ENCODE measurements around the gene COX7B2.

COX7B2 gene

DNA sequence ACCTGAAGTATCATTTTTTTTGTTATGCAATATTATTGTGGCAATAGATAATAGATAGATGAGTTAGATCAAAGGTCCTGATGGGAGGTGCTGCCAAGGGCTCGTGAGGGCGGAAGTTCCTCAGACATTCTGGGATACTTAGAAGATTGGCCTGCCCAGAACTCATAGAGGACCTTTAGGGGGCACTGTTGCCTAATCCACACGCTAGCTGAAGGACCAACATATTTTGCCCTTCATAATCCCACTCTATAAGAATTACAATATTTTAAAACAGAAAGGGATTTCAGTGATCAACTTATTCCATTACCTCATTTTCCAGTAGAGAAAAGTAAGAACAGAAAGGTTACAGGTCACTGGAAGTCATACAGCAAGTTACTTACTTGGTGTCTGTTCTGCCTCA lies 22.9 kb upstream of the COX7B2 start:
- Mint-ChIP-seq H3K9me3 (no peaks in the 10 kb centered on the region), H3K4me1 (ENCODE audit: low read depth) (no peaks in the 10 kb centered on the region), H3K36me3 (ENCODE audit: low read depth) (no peaks in the 10 kb centered on the region), H3K4me3 (no peak overlapping the region), H3K27ac (no peak overlapping the region), H3K27me3 (ENCODE audit: low read depth) (no peaks in the 10 kb centered on the region)
- DNase-seq (ENCODE audit: low spot score): no peak

DNA sequence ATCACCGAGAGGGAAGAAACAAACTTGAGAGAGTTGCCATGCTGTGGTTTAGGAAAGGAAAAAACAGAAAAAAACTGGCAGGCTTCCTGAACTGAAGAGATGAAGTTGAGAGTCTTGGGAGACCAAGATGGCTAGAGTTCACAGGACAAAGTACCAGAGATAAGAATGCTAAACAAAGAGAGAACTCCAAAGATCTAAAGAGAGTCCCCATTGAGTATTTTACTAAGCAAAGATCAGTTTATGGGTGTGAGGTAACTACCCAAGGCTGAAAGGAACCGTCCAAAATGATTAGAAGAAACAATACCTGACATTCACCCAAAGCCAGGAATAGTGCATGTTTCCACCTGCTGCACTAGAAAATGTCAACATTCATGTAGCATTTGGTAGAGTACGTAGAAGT lies 21.8 kb upstream of the COX7B2 start:
- H3K9me3 Mint-ChIP-seq: no peaks in the 10 kb centered on the region

DNA sequence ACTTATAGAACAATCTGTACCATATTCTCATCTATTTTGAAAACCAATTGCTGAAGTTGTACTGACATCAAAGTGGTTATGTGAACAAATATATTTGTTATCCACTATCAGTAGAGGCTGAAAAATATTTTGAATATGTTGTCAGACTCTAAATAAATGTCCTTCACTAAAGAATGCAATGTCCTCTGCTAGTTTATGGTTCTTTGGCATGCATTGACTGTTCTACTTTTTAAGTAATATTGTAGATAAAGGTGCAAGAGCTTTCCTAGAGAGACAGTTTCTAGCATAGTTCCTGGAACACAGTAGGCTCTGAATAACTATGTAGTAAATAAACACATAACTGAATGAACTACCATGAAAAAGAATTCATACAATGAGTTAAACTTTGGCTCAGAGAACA lies 18.2 kb upstream of the COX7B2 start:
- no peak overlapping the region for H3K4me3 Mint-ChIP-seq
- H3K27me3 Mint-ChIP-seq (ENCODE audit: low read depth): no peaks in the 10 kb centered on the region
- H3K27ac Mint-ChIP-seq: no peak overlapping the region

More for the DNA sequence above, 21.8 kb upstream of the COX7B2 start:
- Mint-ChIP-seq H3K27me3 (ENCODE audit: low read depth) (no peaks in the 10 kb centered on the region), H3K4me3 (no peak overlapping the region), H3K36me3 (ENCODE audit: low read depth) (no peaks in the 10 kb centered on the region), H3K27ac (no peak overlapping the region), H3K4me1 (ENCODE audit: low read depth) (no peaks in the 10 kb centered on the region)
- no peak for DNase-seq (ENCODE audit: low spot score)

DNA sequence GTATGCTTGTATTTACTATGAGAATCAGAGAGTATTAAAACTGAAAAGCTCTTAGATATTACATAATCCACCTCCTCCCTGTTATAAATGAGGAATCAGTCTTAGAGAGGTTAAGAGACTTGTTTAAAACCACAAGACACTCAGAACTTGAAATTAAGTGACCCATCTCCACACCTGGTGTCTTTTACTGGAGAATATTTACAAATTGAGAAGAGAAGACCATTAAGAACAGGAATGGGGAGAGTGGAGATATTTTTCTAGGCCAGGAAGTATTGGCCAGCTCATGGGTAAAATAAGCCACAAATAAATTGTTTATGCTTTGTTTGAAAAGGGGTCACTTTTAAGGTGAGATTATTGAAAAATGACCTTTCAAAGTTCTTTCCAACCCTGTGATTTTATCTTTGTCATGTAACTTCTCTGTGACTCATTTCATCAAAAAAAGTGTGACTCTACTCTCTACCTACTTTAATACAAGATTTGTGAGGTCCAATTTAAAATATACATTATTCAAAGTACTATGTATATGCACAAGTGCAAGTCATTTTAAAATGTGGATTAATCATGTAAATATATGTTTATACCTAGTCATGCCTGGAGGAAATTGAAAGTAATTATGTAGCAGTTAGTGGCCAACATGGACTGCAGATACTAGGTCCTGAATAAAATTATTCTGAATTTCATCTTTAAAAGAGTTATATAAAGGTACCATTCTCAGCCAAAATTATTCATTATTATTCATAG lies 15.9 kb upstream of the COX7B2 start:
- Mint-ChIP-seq H3K27ac (no peak overlapping the region), H3K4me3 (no peak overlapping the region), H3K9me3 (no peaks in the 10 kb centered on the region), H3K36me3 (ENCODE audit: low read depth) (no peaks in the 10 kb centered on the region), H3K4me1 (ENCODE audit: low read depth) (no peaks in the 10 kb centered on the region), H3K27me3 (ENCODE audit: low read depth) (no peaks in the 10 kb centered on the region)
- DNase-seq (ENCODE audit: low spot score): no peak

More for the DNA sequence above, 18.2 kb upstream of the COX7B2 start:
- no peak for DNase-seq (ENCODE audit: low spot score)
- H3K36me3 Mint-ChIP-seq (ENCODE audit: low read depth): no peaks in the 10 kb centered on the region
- no peaks in the 10 kb centered on the region for H3K4me1 Mint-ChIP-seq (ENCODE audit: low read depth)
- H3K9me3 Mint-ChIP-seq: no peaks in the 10 kb centered on the region

DNA sequence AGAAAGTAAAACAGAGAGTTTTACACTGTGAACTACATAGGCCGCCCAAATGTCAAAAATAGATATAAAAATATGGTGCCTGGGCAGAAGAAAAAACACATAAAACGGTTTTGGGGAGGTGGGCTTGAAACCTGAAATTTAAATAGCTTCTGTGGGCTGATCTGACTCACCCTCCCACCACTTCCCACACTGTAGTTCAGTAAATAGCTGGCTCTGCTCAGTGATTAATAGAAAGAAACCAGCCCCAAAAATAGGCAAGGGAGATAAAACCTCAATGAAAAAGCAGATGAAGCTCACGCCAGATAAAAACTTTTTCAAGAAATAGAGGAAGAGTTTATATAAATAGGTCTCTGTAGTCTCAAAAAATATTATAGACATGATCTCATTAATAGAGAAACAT lies 13.2 kb upstream of the COX7B2 start:
- Mint-ChIP-seq H3K9me3 (no peaks in the 10 kb centered on the region), H3K4me1 (ENCODE audit: low read depth) (no peaks in the 10 kb centered on the region), H3K36me3 (ENCODE audit: low read depth) (no peaks in the 10 kb centered on the region), H3K27ac (no peak overlapping the region), H3K4me3 (no peak overlapping the region), H3K27me3 (ENCODE audit: low read depth) (no peaks in the 10 kb centered on the region)
- no peak for DNase-seq (ENCODE audit: low spot score)

DNA sequence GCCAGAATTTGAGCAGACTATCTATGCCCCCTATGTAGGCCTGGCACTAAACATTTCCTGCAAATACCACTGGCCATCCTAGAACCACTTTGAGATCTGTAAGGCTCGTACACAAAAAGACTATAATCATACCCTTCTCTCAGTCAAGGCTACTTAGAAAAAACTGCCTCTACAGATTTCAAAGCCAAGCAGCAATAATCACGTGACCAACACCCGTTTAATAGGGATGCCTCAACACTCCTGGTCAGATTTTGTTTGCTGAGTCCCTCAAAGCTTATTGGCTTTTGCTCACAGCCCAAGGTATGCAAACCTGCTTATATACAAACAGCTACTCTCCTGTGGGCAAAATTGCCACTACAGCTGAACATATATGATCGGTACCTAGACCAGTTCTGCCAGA lies 897 bp downstream of the COX7B2 start:
- no peak overlapping the region for H3K27ac Mint-ChIP-seq
- no peaks in the 10 kb centered on the region for H3K36me3 Mint-ChIP-seq (ENCODE audit: low read depth)
- no peaks in the 10 kb centered on the region for H3K27me3 Mint-ChIP-seq (ENCODE audit: low read depth)
- H3K9me3 Mint-ChIP-seq: no peaks in the 10 kb centered on the region
- DNase-seq (ENCODE audit: low spot score): no peak
- H3K4me1 Mint-ChIP-seq (ENCODE audit: low read depth): no peaks in the 10 kb centered on the region
- H3K4me3 Mint-ChIP-seq: no peak overlapping the region

DNA sequence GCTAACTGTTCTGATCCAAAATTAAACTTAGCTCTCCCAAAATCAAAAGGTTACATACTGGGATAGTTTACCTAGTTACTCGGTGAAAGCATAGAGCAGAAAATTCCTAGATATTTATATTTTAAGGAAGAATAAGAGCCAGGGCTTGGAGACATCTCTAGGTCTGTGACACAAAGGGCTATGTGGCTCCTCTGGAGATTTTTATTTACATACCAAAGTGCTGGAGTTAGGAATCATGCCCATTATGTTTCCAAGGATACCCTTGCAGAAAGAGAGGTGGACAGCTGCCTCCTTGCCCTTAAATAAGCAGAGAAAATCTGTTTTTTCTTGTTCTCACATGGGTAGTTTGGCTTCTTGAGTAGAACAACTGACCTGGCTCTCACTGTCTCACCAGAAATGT lies 9.0 kb downstream of the COX7B2 start:
- no peak for DNase-seq (ENCODE audit: low spot score)
- no peaks in the 10 kb centered on the region for H3K9me3 Mint-ChIP-seq
- H3K27ac Mint-ChIP-seq: no peak overlapping the region
- no peaks in the 10 kb centered on the region for H3K4me1 Mint-ChIP-seq (ENCODE audit: low read depth)
- no peaks in the 10 kb centered on the region for H3K27me3 Mint-ChIP-seq (ENCODE audit: low read depth)
- H3K4me3 Mint-ChIP-seq: no peak overlapping the region
- H3K36me3 Mint-ChIP-seq (ENCODE audit: low read depth): no peaks in the 10 kb centered on the region

DNA sequence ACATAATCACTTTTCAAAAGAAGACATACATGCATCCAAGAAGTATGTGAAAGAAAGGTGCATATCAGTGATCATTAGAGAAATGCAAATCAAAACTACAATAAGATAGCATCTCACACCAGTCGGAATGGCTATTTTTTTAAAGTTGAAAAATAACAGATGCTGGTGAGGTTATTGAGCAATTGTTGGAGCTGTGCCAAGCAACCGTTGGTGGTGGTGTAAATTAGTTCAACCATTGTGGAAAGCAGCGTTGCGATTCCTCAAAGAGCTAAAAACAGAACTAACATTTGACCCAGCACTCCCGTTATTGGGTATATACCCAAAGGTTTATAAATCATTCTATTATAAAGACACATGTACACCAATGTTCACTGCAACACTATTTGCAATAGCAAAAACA lies 14.2 kb downstream of the COX7B2 start:
- no peaks in the 10 kb centered on the region for H3K4me1 Mint-ChIP-seq (ENCODE audit: low read depth)
- no peaks in the 10 kb centered on the region for H3K36me3 Mint-ChIP-seq (ENCODE audit: low read depth)
- no peak overlapping the region for H3K4me3 Mint-ChIP-seq
- H3K27me3 Mint-ChIP-seq (ENCODE audit: low read depth): no peaks in the 10 kb centered on the region
- H3K27ac Mint-ChIP-seq: no peak overlapping the region
- H3K9me3 Mint-ChIP-seq: no peaks in the 10 kb centered on the region
- no peak for DNase-seq (ENCODE audit: low spot score)

DNA sequence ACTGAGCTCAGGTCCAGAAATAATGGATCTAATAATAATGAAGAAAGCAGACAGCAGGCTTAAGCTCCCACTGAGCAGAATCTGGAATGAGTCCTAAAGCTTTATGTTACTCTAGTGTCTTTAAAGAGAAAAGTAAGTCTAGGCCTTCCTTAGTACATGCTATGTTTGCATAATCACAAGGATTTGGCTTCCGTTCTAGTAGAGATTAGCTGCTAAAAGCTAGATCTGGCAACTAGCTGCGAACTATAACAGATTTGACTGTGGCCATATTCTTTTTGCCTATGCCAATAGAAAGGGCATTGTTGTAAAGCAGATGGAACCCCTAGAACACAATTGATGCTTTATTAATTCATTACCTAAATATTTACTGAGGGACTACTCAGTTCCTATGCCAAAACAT lies 19.0 kb downstream of the COX7B2 start:
- Mint-ChIP-seq H3K27me3 (ENCODE audit: low read depth) (no peaks in the 10 kb centered on the region), H3K27ac (no peak overlapping the region), H3K9me3 (no peaks in the 10 kb centered on the region), H3K4me1 (ENCODE audit: low read depth) (no peaks in the 10 kb centered on the region), H3K4me3 (no peak overlapping the region), H3K36me3 (ENCODE audit: low read depth) (no peaks in the 10 kb centered on the region)
- DNase-seq (ENCODE audit: low spot score): no peak

DNA sequence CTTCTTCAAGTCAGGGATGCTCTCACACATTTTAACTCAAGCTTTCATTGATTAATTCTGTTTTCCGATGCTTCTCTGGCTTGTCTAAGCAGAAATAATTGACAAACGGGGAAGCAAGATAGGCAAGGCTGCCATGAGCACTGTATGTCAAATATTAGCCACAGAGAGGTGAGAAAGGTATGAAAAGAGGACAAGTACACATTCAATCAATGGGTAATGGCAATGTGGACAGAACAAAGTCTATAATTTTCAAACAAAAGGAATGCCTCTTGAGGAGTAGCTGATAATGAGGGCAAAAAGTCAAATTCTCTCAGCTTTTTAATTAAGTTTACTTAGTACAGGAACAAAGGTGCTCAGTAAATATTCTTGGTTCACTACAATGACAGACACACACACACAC lies 19.6 kb downstream of the COX7B2 start:
- H3K9me3 Mint-ChIP-seq: no peaks in the 10 kb centered on the region
- H3K27ac Mint-ChIP-seq: no peak overlapping the region
- DNase-seq (ENCODE audit: low spot score): no peak
- H3K27me3 Mint-ChIP-seq (ENCODE audit: low read depth): no peaks in the 10 kb centered on the region
- H3K4me1 Mint-ChIP-seq (ENCODE audit: low read depth): no peaks in the 10 kb centered on the region
- H3K36me3 Mint-ChIP-seq (ENCODE audit: low read depth): no peaks in the 10 kb centered on the region
- no peak overlapping the region for H3K4me3 Mint-ChIP-seq

DNA sequence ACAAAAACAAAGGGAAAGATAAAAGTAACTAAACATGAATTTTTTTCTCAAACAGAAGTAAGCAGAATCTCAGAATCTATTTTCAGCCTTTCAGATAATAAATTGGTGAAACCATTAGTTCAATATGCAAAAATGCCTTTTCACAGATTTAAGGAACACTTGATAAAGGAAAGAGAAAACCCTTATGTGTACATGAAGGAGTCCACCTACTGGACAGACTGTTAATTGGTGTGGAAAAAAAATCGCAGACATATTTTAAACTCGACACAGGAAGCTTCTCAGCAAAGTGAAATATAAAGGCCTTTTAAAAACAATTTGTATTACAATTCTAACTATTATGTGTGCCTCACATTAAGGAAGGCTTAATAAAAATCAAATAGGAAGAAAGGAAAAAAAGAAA lies 22.3 kb downstream of the COX7B2 start:
- Mint-ChIP-seq H3K27me3 (ENCODE audit: low read depth) (no peaks in the 10 kb centered on the region), H3K4me3 (no peak overlapping the region), H3K4me1 (ENCODE audit: low read depth) (no peaks in the 10 kb centered on the region), H3K36me3 (ENCODE audit: low read depth) (no peaks in the 10 kb centered on the region), H3K27ac (no peak overlapping the region), H3K9me3 (no peaks in the 10 kb centered on the region)
- DNase-seq (ENCODE audit: low spot score): no peak

DNA sequence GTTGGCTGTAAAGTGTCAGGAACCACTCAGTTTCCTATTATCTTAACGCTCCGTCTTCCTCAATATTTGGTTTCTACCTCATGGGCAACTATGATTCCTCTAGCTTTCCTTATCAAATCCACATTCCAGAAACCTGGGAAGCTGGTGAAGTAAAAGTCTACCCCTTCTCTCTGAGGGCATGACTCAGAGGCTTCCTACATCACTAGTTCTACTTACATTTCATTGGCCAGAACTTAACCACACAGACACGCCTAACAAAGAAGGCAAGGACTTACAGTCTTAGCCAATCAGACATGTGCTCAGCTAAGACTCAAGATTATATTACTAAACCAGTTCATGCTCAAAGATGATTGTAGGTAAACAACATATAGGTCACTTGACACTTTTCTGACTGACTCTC lies 30.4 kb downstream of the COX7B2 start:
- Mint-ChIP-seq H3K27ac (no peak overlapping the region), H3K4me1 (ENCODE audit: low read depth) (no peaks in the 10 kb centered on the region), H3K9me3 (no peaks in the 10 kb centered on the region), H3K27me3 (ENCODE audit: low read depth) (no peaks in the 10 kb centered on the region), H3K36me3 (ENCODE audit: low read depth) (no peaks in the 10 kb centered on the region), H3K4me3 (no peak overlapping the region)
- DNase-seq (ENCODE audit: low spot score): no peak

DNA sequence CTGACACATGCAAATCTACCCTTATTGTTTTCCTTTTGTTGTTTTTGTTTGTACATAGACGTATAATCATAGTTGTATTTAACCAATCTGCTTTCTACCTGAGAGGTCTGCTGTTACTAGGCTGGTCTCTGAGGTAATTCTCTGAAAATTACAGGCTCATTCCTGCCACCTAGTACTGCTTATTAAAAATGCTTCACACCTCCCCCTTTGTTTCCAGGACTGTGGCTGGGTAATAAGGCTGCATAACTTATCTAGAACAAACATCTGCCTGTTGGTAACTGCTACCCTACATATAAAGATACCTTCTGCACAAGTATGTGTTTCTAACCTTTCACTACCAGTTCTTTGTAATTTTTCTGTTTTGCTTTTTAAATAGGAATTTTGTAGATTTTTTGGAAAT lies 34.2 kb downstream of the COX7B2 start:
- no peak overlapping the region for H3K27ac Mint-ChIP-seq
- no peaks in the 10 kb centered on the region for H3K36me3 Mint-ChIP-seq (ENCODE audit: low read depth)
- no peak for DNase-seq (ENCODE audit: low spot score)
- H3K4me1 Mint-ChIP-seq (ENCODE audit: low read depth): no peaks in the 10 kb centered on the region
- H3K4me3 Mint-ChIP-seq: no peak overlapping the region
- H3K9me3 Mint-ChIP-seq: no peaks in the 10 kb centered on the region
- no peaks in the 10 kb centered on the region for H3K27me3 Mint-ChIP-seq (ENCODE audit: low read depth)

DNA sequence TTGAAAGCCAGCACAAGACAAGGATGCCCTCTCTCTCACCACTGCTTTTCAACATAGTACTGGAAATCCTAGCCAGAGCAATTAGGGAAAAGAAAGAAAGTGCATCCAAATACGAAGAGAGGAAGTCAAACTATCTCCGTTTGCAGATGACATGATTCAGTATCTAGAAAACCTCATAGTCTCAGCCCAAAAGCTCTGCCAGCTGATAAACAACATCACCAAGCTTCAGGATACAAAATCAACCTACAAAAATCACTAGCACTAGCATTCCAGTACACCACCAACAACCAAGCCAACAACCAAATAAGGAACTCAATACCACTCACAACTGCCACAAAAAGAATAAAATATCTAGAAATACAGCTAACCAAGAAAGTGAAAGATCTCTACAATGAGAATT lies 38.6 kb downstream of the COX7B2 start:
- Mint-ChIP-seq H3K27me3 (ENCODE audit: low read depth) (no peaks in the 10 kb centered on the region), H3K9me3 (no peaks in the 10 kb centered on the region)

DNA sequence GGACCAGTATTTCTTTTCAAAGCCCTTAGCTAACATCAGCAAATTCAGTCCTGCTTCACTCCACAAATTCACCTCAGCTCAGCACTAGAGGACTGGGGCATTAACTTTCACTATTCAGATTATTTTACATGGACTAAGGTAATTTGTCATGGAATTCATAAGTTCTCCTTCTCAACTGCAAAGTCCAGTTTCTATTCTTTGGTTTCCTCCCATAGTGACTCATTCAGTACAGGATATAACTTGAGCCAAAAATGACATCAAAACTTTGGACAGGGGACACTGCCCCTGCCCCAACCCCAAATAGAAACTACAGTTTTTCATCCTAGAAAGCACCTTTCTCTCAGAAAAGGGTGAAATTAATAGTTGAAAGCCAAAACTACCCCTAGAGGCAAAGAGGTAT lies 52.7 kb downstream of the COX7B2 start:
- Mint-ChIP-seq H3K27me3 (ENCODE audit: low read depth) (no peaks in the 10 kb centered on the region), H3K4me1 (ENCODE audit: low read depth) (no peaks in the 10 kb centered on the region)

More for the DNA sequence above, 38.6 kb downstream of the COX7B2 start:
- no peak overlapping the region for H3K4me3 Mint-ChIP-seq
- no peaks in the 10 kb centered on the region for H3K4me1 Mint-ChIP-seq (ENCODE audit: low read depth)
- no peak overlapping the region for H3K27ac Mint-ChIP-seq
- no peaks in the 10 kb centered on the region for H3K36me3 Mint-ChIP-seq (ENCODE audit: low read depth)
- DNase-seq (ENCODE audit: low spot score): no peak

More for the DNA sequence above, 52.7 kb downstream of the COX7B2 start:
- no peak overlapping the region for H3K27ac Mint-ChIP-seq
- no peak for DNase-seq (ENCODE audit: low spot score)
- H3K36me3 Mint-ChIP-seq (ENCODE audit: low read depth): no peaks in the 10 kb centered on the region
- no peaks in the 10 kb centered on the region for H3K9me3 Mint-ChIP-seq
- no peak overlapping the region for H3K4me3 Mint-ChIP-seq

Data from T-helper 2 cell treated with Interferon-gamma antibody and Interleukin-4, amounts not matched to agents 5 μg/mL and 100 μg/mL, for 36 hours (primary cell).